Hepatic stellate cell (primary cell): ENCODE results near the gene CLDN9.
"Not testable (repeated sequence)": the region's sequence is repeated elsewhere in the genome, so short reads cannot be mapped to it uniquely, and the experiment has no call there.

Experiments
- DNase-seq: peaks from one replicate; pipeline ENCODE4 v3.0.0; 2011; ENCODE audit warnings: low spot score

The CLDN9 gene

DNA sequence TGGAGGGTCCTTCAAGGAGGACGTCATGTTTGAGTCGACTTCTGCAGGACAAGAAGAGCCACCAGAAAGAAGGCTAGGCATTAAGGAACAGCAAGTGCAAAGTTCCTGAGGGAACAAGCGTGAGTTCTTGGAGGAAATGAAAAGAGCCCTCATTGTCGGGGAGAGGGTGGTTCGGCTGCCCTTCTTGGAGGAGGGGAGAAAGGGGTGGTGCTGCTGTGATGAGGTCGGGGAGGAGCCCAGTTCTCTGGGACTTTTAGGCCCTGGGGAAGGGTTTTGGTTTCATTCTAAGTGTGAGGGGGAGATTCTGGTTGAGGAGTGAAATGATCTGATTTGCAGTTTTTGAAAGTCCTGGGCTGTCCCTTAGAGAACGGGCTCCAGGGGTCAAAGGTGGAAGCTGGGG is 19.9 kb downstream of the CLDN9 start:
- no peak for DNase-seq

DNA sequence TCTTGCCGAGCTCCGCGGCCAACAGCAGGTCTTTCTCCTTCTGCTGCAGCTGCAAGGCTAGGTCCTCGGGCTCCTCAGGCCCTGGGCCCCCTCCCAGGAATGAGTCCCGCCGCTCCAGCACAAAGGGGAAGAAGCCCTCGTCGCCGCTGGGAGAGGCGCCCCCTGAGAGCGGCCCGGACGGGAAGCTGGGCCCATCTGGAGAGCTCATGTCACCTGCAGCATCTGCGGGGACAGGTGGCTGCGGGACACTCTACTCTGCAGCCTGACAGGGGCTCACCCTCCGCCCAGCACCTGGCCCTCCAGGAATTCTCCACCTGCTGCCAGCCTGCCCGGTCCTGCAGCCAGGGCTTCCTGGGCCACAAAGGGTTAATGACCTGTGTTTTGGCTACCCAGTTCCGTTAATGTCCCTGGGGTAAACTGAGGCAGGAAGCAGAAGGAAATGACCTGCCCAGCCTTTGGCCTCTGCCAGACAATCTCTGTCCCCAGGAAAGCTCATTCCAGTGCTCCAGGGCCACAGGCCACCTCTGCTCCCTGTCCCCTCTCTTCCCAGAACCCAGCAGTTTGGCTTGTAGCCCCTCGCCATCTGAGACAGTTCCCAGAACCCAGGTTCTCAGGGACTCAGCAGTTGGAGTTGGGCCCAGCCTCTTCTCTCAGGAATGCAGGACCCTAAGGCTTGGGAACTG is 22.7 kb downstream of the CLDN9 start:
- no peak for DNase-seq

DNA sequence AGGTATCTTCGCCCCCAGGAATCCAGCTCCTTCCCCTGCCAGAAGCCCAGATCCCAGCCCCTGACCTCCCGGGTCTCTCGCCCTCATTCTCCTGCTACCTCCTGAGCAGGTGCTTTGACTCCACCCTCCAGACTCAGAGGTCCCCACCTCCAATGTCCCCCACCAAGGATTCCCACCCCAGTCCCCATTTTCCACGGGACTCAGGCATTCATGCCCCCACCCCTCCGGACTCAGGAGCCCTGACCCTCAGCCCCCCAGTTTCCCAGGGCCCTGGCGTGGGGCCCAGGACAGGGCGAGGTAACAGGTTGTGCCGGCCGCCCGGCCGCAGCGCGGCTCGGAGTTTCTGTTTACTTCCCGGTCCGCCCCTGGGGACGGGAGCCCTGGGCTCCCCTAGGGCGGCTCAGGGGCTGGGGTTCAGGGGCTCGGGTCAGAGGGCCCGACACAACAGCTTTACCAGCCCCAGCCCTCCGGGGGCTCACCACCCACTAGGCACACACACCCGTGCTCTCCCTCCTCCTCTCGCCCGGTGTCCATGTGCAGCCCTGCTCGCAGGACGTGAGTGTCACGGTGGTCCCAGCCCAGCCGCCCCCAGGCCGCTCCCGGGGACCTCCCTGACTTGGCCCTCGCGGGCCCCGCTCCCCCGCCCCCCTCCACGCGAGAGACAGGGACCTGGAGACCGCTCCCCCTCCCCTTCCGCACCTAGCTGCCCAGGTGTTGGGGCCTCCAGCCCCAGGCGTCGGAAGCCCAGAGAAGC is 23.4 kb downstream of the CLDN9 start:
- no peak for DNase-seq

DNA sequence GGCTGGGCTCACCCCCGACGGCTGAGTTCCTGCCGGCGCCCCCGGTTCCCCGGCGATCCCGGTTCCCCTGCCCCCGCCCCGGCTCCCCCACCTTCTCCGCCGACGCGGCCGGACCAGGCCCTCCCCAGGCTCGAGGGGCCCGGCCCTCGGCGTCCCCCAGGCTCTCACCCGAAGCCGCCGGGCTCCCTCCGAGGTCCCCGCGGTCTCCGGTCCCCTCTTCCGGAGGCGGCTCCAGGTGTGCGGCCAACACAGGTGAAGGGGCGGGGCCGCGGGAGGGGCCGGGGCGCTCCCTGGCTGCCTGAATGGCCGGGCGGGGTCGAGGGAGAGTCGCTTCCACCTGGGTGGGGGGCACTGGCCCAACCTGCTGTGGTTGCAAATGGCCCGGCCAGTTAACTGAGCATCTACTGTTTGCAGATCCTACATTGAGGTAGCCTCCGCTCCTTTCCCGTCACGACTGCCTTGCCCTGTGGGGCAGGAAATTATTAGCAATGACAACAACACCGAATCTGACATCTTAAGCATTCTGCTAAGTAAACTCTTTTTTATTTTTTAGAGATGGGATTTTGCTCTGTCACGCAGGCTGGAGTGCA is 24.1 kb downstream of the CLDN9 start, which contains the start of gene BICDL2:
Gene BICDL2, minus strand, starts transcription at position 219 of the 590 bp plus-strand sequence. CDS start 1,448 bp downstream, outside the sequence.
- DNase-seq: no peak

DNA sequence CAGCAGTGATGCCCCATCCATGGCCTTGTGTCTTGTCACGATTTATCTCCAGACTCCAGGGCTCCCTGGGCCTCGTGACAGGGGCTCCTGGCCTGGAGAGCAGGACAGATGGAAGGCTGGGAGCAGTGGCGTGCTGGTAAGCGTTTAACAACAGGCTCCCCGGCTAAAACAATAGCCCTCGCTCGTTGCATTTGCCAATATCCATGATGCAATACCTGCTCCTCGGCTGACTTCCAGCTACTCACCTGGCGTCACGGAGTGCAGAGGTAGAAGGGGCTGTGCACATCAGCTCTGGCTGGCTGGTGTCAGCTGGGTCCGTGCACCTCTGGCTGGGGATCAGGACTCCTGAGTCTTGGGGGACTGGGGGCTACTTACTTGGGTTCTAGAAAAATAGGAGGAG is 25.5 kb downstream of the CLDN9 start:
- no peak for DNase-seq

DNA sequence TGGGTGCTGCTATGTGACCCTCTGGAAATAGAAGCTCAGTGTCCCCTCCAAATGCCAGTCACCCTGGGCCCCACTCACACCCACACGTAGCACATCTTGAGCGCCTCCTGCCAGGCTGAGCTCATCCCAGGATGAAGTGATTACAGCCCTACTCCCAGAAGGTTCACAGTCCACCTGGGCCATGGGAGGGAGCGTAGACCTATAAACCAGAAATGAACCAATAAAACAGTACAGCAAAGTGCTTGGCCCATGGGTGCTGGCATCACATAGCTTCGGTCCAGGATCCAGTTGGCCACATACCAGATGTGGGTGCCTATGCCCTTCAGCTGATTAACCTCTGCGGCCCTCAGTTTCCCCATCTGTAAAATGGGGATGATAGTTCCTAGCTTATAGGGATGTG is 26.2 kb downstream of the CLDN9 start:
- no peak for DNase-seq

DNA sequence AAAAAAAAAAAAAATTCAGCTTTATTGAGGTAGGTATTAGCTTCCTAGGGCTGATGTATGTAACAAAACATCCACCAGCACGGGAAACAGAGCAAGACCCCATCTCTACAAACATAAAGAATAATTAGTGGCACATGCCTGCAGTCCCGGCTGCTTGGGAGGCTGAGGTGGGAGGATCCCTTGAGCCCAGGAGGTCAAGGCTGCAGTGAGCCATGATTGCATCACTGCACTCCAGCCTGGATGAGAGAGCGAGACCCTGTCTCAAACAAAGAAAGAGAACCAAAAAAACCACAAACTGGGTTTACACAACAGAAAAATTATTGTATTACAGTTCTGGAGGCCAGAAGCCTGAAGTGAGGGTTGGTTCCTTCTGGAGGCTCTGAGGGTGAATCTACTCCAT is 29.7 kb downstream of the CLDN9 start:
- DNase-seq: no peak

DNA sequence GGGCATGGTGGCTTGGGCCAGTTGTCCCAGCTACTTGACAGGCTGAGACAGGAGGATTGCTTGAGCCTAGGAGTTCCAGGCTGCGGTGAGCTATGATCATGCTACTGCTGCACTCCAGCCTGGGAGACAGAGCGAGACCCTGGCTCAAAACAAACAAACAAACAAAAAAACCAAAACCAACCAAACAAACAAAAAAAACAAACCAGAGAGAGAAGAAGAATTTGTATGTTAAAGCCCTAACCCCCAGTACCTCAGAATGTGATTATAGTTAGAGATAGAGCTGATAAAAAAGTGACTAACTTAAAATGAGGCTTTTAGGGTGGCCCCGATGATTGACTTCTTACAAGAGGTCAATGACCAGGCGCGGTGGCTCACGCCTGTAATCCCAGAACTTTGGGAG is 32.0 kb downstream of the CLDN9 start:
- DNase-seq: no peak

DNA sequence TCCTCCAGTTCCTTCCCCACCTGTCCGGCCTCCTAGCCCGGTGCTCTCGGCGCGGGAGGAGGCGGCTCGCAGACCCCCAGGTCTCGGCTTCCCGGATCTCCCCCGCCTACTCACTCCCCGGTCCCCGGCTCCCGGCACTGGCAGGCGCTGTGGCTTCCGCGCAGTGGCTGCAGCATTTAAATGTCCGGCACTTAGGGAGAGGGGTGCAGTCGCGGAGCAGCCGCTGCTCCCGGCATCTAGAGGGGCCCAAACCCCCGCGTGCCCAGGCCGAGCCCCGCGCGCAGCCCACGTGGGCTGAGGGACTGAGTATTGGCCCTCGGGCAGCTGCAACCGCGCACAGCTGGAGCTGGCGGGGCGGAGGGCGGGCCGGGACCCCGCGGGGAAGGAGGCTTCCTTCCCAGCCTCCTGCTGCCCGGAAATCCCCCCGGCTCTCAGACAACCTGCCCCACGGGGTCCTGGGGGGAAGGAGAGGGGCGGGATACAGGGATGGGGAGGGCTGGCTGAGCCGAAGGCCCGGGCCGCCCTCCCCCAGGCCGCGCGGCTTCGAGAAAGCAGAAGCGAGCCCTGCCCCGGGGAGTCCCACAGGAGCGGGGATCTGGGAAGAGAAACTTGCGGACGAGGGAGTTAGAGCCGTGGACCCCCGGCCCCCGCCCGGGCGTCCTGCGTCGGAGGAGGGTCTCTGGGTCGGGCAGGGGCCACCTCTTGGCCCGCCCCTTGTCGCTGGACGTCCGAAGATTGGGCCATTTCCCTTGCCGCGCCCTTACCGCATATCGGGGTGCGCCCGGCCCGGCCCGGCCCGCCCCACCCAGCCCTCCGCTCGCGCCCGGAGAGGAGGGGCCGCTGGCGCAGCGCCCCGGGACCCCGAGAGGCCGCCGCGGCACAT is 33.3 kb downstream of the CLDN9 start, which contains the start of gene MMP25:
Gene MMP25, plus strand, starts transcription at position 804 of the 883 bp plus-strand sequence. CDS start 357 bp downstream, outside the sequence.
- DNase-seq: no peak

DNA sequence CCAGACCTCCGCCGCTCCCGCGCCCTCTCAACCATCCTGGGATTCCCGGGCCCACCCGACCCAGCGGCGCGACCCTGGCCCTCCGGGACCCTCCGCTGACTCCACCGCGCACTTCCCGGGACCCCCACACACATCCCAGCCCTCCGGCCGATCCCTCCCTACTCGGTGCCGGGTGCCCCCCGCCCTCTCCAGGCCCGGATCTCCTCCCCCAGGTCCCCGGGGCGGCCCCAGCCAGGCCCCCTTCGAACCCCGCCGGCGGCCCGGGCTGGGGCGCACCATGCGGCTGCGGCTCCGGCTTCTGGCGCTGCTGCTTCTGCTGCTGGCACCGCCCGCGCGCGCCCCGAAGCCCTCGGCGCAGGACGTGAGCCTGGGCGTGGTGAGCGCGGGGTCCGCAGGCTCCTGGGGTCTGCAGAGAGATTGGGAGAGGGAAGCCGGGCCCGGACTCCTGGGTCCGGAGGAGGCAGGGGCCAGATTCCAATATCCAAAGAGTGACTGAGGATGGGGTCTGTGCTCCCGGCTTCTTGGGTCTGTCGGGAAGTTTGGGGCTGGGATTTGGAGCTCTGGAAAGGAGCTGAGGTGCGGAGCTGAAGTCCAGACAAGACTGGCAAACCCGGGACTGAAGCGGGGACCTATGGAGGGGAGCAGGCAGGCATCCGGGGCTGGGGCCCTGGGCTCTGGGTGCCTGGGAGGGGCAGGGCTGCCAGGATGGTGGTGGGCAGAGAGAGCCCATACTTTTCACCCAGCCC is 34.1 kb downstream of the CLDN9 start:
- DNase-seq: no peak

DNA sequence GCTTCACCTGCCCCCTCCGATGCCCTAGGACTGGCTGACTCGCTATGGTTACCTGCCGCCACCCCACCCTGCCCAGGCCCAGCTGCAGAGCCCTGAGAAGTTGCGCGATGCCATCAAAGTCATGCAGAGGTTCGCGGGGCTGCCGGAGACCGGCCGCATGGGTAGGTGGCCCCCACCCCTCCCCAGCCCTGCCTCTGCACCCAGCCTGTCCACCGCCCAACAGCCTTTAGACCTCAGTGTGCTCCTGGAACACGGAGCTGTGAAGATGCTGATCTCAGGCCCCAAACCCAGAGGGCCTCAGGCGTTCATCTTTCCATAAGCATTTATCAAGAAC is 34.6 kb downstream of the CLDN9 start:
- DNase-seq: no peak

DNA sequence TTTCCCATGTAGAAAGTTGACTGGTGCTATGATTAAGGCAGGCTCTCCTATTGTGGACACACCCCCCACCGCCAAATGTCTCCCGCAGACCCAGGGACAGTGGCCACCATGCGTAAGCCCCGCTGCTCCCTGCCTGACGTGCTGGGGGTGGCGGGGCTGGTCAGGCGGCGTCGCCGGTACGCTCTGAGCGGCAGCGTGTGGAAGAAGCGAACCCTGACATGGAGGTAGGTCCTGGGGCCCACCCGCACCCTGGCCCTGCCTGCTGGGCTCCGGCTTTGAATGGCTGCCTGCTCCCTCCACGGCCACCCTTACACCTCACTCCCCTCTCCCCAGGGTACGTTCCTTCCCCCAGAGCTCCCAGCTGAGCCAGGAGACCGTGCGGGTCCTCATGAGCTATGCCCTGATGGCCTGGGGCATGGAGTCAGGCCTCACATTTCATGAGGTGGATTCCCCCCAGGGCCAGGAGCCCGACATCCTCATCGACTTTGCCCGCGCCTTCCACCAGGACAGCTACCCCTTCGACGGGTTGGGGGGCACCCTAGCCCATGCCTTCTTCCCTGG is 37.3 kb downstream of the CLDN9 start:
- no peak for DNase-seq

DNA sequence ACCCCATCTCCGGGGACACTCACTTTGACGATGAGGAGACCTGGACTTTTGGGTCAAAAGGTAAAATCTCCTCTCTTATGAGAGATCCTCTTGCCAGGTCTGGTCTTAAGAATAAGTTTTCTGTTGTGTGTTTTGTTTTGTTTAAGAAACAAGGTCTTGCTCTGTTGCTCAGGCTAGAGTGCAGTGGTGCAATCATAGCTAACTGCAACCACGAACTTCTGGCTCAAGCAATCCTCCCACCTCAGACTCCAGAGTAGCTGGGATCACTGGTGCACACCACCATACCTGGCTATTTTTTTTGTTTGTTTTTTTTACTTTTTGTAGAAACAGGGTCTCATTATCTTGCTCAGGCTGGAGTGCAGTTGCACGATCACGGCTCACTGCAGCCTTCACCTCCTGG is 37.8 kb downstream of the CLDN9 start:
- DNase-seq: no peak

DNA sequence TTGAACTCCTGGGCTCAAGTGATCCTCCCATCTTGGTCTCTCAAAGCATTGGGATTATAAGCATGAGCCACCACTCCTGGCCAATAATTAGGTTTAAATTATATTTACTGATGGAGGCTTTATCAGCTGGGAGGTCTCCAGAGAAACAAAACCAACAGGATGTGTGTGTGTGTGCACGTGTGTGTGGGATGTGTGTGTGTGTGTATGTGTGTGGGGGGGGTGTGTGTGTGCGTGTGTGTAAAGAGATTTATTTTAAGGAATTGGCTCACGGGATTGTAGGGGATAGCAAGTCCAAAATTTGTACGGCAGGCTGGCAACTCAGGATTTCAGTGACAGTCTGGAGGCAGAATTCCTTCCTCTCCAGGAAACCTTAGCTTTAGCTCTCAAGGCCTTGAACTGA is 38.3 kb downstream of the CLDN9 start:
- no peak for DNase-seq

DNA sequence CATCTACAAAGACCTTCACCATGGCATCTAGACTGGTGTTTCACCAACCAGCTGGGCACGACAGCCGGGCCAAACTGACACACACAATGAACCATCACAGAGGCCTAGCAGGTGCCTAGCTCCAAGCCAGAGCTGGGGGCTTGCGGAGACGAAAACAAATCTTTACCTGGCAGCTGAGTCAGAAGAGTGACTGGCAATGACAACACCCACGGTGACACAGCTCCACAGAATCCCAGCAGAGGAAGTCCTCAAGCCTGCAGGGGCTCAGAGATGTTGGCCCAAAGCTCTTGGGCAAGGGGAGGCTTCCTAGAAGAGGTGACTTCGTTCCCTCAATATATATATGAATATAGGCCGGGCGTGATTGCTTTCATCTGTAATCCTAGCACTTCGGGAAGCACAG is 38.8 kb downstream of the CLDN9 start:
- no peak for DNase-seq

DNA sequence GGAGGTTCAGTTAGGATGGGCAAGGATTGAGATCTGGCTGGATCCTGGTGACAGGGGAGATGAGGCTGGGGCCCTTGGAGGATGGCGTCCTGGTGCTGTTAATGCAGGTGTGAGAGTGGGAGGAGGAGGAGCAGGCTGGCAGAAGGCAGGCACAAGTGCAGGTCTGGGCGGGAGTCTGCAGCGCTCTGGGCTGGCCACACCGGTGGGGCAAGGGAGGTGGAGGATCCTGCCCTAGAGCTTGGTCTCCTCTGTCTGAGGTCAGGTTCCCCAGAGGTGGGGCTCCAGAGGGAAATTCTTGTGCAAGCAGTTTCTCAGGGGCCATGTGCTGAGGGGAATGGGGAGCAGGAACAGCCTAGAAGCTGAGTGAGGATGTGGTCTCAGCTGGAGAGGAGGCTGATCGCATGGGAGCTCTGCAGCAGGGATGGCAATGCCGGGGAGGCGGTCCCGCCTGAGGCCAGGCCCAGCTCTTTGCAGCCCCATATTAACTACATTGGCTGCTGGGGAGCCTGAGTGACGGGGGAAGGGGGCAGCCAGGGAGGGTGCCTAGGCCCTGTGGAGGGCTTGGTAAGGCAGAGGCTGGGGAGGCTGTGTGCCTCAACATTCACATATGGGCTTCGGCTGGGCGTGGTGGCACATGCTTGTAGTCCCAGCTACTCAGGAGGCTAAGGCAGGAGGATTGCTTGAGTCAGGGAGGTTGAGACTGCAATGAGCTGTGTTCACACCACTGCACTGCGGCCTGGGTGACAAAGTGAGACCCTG is 40.0 kb downstream of the CLDN9 start:
- DNase-seq: not testable (repeated sequence)

DNA sequence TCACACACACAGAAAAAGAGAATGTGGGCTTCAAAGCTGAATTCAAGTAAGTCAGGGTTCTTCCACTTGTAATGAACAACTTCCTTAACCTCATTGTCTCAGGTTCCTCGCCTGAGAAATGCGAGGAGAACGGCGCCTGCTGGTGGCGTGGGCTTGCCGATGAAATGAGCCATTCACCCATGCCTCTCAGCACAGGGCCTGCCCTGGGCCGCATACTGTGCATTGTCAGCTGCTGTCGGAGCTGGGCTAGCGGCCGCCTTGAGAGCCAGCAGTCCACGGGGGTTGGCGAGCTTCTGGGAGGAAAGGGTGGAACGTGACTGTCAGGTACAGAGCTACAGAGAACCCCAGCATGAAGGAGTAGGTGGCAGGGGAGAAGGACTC is 40.6 kb downstream of the CLDN9 start:
- not testable (repeated sequence) for DNase-seq

DNA sequence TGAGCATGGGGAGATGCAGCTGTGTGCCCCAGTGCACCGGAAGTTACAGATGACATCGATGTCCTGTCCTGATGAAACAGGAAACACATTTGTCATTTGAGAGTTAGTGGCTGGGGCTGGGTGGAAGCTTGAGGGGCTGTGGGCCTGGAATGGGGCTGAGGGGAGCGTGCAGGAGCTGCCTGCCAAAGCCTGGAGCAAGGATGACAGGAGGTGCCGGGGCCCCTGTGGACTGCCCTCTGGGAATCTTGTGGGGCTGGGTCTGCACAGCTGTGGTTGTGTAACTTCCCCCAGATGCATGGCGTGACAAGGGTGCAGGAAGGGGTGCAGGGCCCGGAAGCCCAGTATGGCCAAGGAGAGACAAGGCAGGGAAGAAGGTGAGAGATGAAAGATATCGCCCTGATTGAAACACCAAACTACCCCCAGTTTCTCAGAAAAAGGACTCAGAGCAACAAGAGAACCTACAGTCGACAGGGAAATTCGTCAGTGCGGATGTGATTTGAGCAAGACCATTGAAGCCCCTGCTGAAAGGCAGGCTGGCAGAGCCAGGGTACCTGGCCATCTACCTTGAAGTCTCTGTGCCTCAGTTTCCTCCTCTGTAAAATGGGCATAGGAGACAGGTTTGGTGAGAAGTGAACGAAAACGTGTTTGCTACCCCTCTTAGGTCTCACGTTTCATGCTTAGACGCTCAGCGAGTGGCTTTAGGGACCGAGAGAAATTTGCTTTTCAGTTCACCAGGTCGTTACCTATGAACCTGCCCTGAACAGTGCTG is 42.4 kb downstream of the CLDN9 start:
- DNase-seq: no peak

DNA sequence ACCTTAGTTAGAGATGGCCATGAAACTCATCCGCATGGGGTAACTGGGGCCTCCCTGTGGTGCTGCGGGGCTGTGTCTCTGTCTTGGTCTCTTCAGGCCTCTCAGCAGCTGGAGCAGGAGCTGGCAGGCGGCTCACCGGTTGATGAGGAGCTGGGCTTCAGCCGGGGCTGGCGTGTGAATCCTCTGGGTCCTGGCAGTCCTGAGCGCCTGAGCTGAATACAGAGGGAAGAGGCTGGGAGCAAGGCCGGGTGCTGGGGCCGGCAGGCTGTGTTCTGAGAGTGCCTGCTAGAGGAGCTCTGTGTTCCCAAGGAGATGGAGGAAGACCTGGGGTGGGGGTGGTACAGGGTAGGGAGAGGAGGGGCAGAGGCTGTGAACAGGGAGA is 43.0 kb downstream of the CLDN9 start:
- not testable (repeated sequence) for DNase-seq
